ENCODE data around the gene CALHM5. TPM values are rescaled to one million over a fixed set of nuclear protein-coding genes. Genes with fewer than 3 reads are reported as not detected.

The CALHM5 gene
- total RNA-seq, 1 experiment from 2014 or later = 3.2 TPM

GRCh38 chr6:116533233-116533957, 22.0 kb downstream of the CALHM5 start:
- in situ Hi-C loops (cut with HindIII; ENCODE audit: low pct_unique_long_range_greater_than_20kb, low sequenced_read_pairs) = no loop called here
- no peak for DNase-seq (ENCODE audit: low read depth)

GRCh38 chr6:116535109-116535508, 23.7 kb downstream of the CALHM5 start:
- DNase-seq (ENCODE audit: low read depth) = no peak
- in situ Hi-C loops (cut with HindIII; ENCODE audit: low pct_unique_long_range_greater_than_20kb, low sequenced_read_pairs) = no loop called here

GRCh38 chr6:116536216-116536621, 24.8 kb downstream of the CALHM5 start:
- peak; percentile 48 for DNase-seq (ENCODE audit: low read depth)
- in situ Hi-C loops (cut with HindIII; ENCODE audit: low pct_unique_long_range_greater_than_20kb, low sequenced_read_pairs) = no loop called here

- in situ Hi-C loops (cut with HindIII; ENCODE audit: low pct_unique_long_range_greater_than_20kb, low sequenced_read_pairs) = no loop called here
- DNase-seq (ENCODE audit: low read depth) = no peak
Observed at GRCh38 chr6:116542426-116542825, 31.0 kb downstream of the CALHM5 start.

GRCh38 chr6:116543149-116543548, 31.7 kb downstream of the CALHM5 start:
- in situ Hi-C loops (cut with HindIII; ENCODE audit: low pct_unique_long_range_greater_than_20kb, low sequenced_read_pairs) = no loop called here
- no peak for DNase-seq (ENCODE audit: low read depth)

GRCh38 chr6:116545651-116546050, 34.2 kb downstream of the CALHM5 start, which contains the start of gene TRAPPC3L:
Gene TRAPPC3L (minus strand): TSS chr6:116545684. CDS start chr6:116545514, 170 bp downstream.
- in situ Hi-C loops (cut with HindIII; ENCODE audit: low pct_unique_long_range_greater_than_20kb, low sequenced_read_pairs) = no loop called here
- no peak for DNase-seq (ENCODE audit: low read depth)

- in situ Hi-C loops (cut with HindIII; ENCODE audit: low pct_unique_long_range_greater_than_20kb, low sequenced_read_pairs) = no loop called here
- DNase-seq (ENCODE audit: low read depth) = no peak
Observed at GRCh38 chr6:116547358-116547757, 35.9 kb downstream of the CALHM5 start.

- DNase-seq (ENCODE audit: low read depth) = no peak
- in situ Hi-C loops (cut with HindIII; ENCODE audit: low pct_unique_long_range_greater_than_20kb, low sequenced_read_pairs) = no loop called here
Observed at GRCh38 chr6:116550796-116551195, 39.4 kb downstream of the CALHM5 start.

GRCh38 chr6:116553451-116553850, 42.0 kb downstream of the CALHM5 start, which contains the start of gene CALHM4:
Gene CALHM4 (plus strand): TSS chr6:116553751. CDS start chr6:116553794, 43 bp downstream.
- no peak for DNase-seq (ENCODE audit: low read depth)
- in situ Hi-C loops (cut with HindIII; ENCODE audit: low pct_unique_long_range_greater_than_20kb, low sequenced_read_pairs) = no loop called here

GRCh38 chr6:116556065-116556464, 44.6 kb downstream of the CALHM5 start:
- peak; percentile 19 for DNase-seq (ENCODE audit: low read depth)
- in situ Hi-C loops (cut with HindIII; ENCODE audit: low pct_unique_long_range_greater_than_20kb, low sequenced_read_pairs) = no loop called here

- in situ Hi-C loops (cut with HindIII; ENCODE audit: low pct_unique_long_range_greater_than_20kb, low sequenced_read_pairs) = no loop called here
Observed at GRCh38 chr6:116556814-116557415, 45.5 kb downstream of the CALHM5 start.

GRCh38 chr6:116557893-116558292, 46.5 kb downstream of the CALHM5 start:
- in situ Hi-C loops (cut with HindIII; ENCODE audit: low pct_unique_long_range_greater_than_20kb, low sequenced_read_pairs) = no loop called here
- DNase-seq (ENCODE audit: low read depth) = peak; percentile 84

More at GRCh38 chr6:116556814-116557415, 45.5 kb downstream of the CALHM5 start:
- DNase-seq (ENCODE audit: low read depth) = no peak

- in situ Hi-C loops (cut with HindIII; ENCODE audit: low pct_unique_long_range_greater_than_20kb, low sequenced_read_pairs) = no loop called here
Observed at GRCh38 chr6:116560130-116560529, 48.7 kb downstream of the CALHM5 start.

GRCh38 chr6:116561377-116562018, 50.1 kb downstream of the CALHM5 start:
- DNase-seq (ENCODE audit: low read depth) = peak; percentile 43
- in situ Hi-C loops (cut with HindIII; ENCODE audit: low pct_unique_long_range_greater_than_20kb, low sequenced_read_pairs) = no loop called here

More at GRCh38 chr6:116560130-116560529, 48.7 kb downstream of the CALHM5 start:
- DNase-seq (ENCODE audit: low read depth) = no peak

GRCh38 chr6:116562019-116562403, 50.6 kb downstream of the CALHM5 start:
- in situ Hi-C loops (cut with HindIII; ENCODE audit: low pct_unique_long_range_greater_than_20kb, low sequenced_read_pairs) = no loop called here
- no peak for DNase-seq (ENCODE audit: low read depth)

- in situ Hi-C loops (cut with HindIII; ENCODE audit: low pct_unique_long_range_greater_than_20kb, low sequenced_read_pairs) = no loop called here
- no peak for DNase-seq (ENCODE audit: low read depth)
Observed at GRCh38 chr6:116562614-116563013, 51.2 kb downstream of the CALHM5 start.

- in situ Hi-C loops (cut with HindIII; ENCODE audit: low pct_unique_long_range_greater_than_20kb, low sequenced_read_pairs) = no loop called here
Observed at GRCh38 chr6:116563830-116564229, 52.4 kb downstream of the CALHM5 start.

GRCh38 chr6:116564311-116564710, 52.9 kb downstream of the CALHM5 start:
- DNase-seq (ENCODE audit: low read depth) = no peak
- in situ Hi-C loops (cut with HindIII; ENCODE audit: low pct_unique_long_range_greater_than_20kb, low sequenced_read_pairs) = no loop called here

More at GRCh38 chr6:116563830-116564229, 52.4 kb downstream of the CALHM5 start:
- DNase-seq (ENCODE audit: low read depth) = no peak

All from Caki2 (cell line).